ENCODE results near the gene MARS1.

MARS1 gene

GRCh38 chr12:57479043-57479375 lies 8.9 kb upstream of the MARS1 start:
- no peak overlapping the region for H3K4me3 ChIP-seq (ENCODE audit: control insufficient read depth, low read depth, low read length)
- no peak for DNase-seq (ENCODE audit: low read depth)

GRCh38 chr12:57479376-57480115 lies 8.3 kb upstream of the MARS1 start, which contains the start of gene ARHGAP9:
Gene ARHGAP9 (minus strand): TSS chr12:57479866. CDS start chr12:57479406, 460 bp downstream.
- no peak within 1 kb of the TSS for H3K4me3 ChIP-seq (ENCODE audit: control insufficient read depth, low read depth, low read length)
- no peak for TF ChIP-seq CTCF (IDR thresholded peaks at IDR 0.05; ENCODE audit: control insufficient read depth, insufficient read depth, low read depth, low read length, missing control alignments)
- no peak for DNase-seq (ENCODE audit: low read depth)

More at GRCh38 chr12:57479043-57479375, 8.9 kb upstream of the MARS1 start:
- no peak for TF ChIP-seq CTCF (IDR thresholded peaks at IDR 0.05; ENCODE audit: control insufficient read depth, insufficient read depth, low read depth, low read length, missing control alignments)

GRCh38 chr12:57481671-57482070 lies 6.2 kb upstream of the MARS1 start:
- H3K4me3 ChIP-seq (ENCODE audit: control insufficient read depth, low read depth, low read length): no peak overlapping the region
- no peak for DNase-seq (ENCODE audit: low read depth)
- TF ChIP-seq CTCF (IDR thresholded peaks at IDR 0.05; ENCODE audit: control insufficient read depth, insufficient read depth, low read depth, low read length, missing control alignments): no peak

GRCh38 chr12:57483466-57483865 lies 4.4 kb upstream of the MARS1 start:
- no peak overlapping the region for H3K4me3 ChIP-seq (ENCODE audit: control insufficient read depth, low read depth, low read length)
- no peak for TF ChIP-seq CTCF (IDR thresholded peaks at IDR 0.05; ENCODE audit: control insufficient read depth, insufficient read depth, low read depth, low read length, missing control alignments)
- peak; percentile 20 for DNase-seq (ENCODE audit: low read depth)

- no peak for DNase-seq (ENCODE audit: low read depth)
- H3K4me3 ChIP-seq (ENCODE audit: control insufficient read depth, low read depth, low read length): no peak overlapping the region
- no peak for TF ChIP-seq CTCF (IDR thresholded peaks at IDR 0.05; ENCODE audit: control insufficient read depth, insufficient read depth, low read depth, low read length, missing control alignments)
Measured at GRCh38 chr12:57485695-57486094, 2.2 kb upstream of the MARS1 start.

GRCh38 chr12:57487055-57487596 lies 742 bp upstream of the MARS1 start:
- no peak for TF ChIP-seq CTCF (IDR thresholded peaks at IDR 0.05; ENCODE audit: control insufficient read depth, insufficient read depth, low read depth, low read length, missing control alignments)
- peak overlapping the region; percentile 9; the same call in 1 of the 2 replicates for H3K4me3 ChIP-seq (ENCODE audit: control insufficient read depth, low read depth, low read length)
- no peak for DNase-seq (ENCODE audit: low read depth)

Data from AG09309 (cell line).